ENCODE measurements around the gene TOB1. TPM values are rescaled to one million over a fixed set of nuclear protein-coding genes. Genes with fewer than 3 reads are reported as not detected.

The TOB1 gene
- total and polyA plus RNA-seq, 2 donors (not counting 1 experiment from before 2014, with no cell fraction given): 23.3 to 28.9 TPM

DNA sequence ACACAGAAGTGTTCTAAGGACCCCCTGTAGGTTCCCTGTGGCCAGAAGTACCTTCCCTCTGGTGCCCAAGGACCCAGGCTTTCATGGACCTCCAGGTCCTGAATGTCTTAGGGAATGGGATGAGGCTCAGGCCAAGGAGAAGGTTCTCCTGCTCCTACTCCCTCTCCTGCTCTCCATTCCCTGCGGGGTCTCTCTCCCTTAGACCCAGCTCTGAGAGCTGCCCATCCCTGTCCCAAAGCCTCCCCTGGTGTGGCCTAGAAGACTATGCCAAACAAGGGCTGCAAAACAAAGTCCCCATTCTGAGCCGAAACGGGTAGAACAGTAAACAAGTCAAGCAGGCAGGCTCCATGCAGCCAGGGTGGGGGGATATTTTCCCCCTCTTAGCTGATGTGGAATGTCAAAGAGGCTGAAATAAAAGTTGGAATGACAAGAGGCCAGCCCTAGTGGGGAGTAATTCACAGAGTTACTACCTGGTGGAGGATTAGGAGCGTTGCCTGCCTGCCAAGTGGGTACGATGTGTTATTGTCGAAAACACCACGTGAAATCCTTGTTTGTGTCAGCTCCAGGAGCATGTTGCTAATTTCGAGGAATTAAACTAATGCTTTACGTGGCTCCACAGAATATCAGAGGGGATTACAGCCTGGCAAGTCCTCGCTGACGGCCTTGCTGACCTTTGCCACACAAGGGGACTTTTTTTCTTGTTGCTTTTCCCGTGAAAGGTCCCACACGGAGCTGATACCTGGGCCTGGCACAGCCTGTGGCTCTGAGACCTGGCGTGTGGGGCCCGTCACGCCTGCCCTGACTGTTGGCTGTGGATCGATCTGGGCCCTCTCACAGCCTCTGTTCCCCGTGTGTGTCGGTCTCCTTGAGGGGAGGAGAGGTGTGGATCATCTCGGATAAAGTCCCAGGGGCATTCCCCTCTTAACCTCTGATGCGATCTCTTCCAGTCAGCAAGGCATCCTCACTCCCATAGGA is 27.9 kb downstream of the TOB1 start:
- H3K4me3 ChIP-seq (ENCODE audit: control extremely low read depth in 1 of 5, extremely low read depth in 1 of 5, insufficient read depth in 1 of 5, low read depth in 2 of 5, low read length in 4 of 5): no peak overlapping the region
- no peaks in the 10 kb centered on the region for H3K79me2 ChIP-seq (ENCODE audit: control insufficient read depth, insufficient read depth, low read length)
- intact Hi-C loops (cut with micrococcal nuclease): no loop called here
- ChIA-PET CTCF (interaction anchor here (0.6 to 1.4 kb wide), 3 partner anchors 14 to 193 kb away, joined by 3 to 8 read pairs (median 4); no protein-coding TSS in a partner anchor), POLR2A (no interaction called here)
- Mint-ChIP-seq H3K4me1 (no peaks in the 10 kb centered on the region), H3K4me3 (no peak overlapping the region), H3K27ac (no peak overlapping the region), H3K27me3 (peaks cover 7% of the 10 kb centered on the region), H3K9me3 (ENCODE audit: insufficient read depth) (no peaks in the 10 kb centered on the region)
- 86% methylated on average over 12 of the region's 21 CpGs for WGBS (ENCODE audit: insufficient coverage)
- TF ChIP-seq, protein P1, sequence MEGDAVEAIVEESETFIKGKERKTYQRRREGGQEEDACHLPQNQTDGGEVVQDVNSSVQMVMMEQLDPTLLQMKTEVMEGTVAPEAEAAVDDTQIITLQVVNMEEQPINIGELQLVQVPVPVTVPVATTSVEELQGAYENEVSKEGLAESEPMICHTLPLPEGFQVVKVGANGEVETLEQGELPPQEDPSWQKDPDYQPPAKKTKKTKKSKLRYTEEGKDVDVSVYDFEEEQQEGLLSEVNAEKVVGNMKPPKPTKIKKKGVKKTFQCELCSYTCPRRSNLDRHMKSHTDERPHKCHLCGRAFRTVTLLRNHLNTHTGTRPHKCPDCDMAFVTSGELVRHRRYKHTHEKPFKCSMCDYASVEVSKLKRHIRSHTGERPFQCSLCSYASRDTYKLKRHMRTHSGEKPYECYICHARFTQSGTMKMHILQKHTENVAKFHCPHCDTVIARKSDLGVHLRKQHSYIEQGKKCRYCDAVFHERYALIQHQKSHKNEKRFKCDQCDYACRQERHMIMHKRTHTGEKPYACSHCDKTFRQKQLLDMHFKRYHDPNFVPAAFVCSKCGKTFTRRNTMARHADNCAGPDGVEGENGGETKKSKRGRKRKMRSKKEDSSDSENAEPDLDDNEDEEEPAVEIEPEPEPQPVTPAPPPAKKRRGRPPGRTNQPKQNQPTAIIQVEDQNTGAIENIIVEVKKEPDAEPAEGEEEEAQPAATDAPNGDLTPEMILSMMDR (IDR thresholded peaks at IDR 0.05): no peak
- TF ChIP-seq EZH2 (IDR thresholded peaks at IDR 0.05; ENCODE audit: borderline replicate concordance, insufficient read depth, low read depth, low read length, poor library complexity, severe bottlenecking): no peak
- H3K27ac ChIP-seq (ENCODE audit: low read length in 2 of 2): no peak overlapping the region
- peaks cover 0 to 4% (median 0%) of the 10 kb centered on the region in 4 experiments for H3K27me3 ChIP-seq (replicated peaks in 1 of 4; ENCODE audit: control extremely low read depth in 1 of 4, control insufficient read depth in 3 of 4, insufficient read depth in 4 of 4, low read length in 3 of 4)
- no peaks in the 10 kb centered on the region for H4K20me1 ChIP-seq (ENCODE audit: control insufficient read depth, insufficient read depth, low read length, poor library complexity, severe bottlenecking)
- no peak overlapping the region for H3K4me2 ChIP-seq (replicated peaks; ENCODE audit: low read depth, low read length, poor library complexity, severe bottlenecking)
- H3K4me1 ChIP-seq (ENCODE audit: control insufficient read depth in 2 of 2, insufficient read depth in 2 of 2, low read length in 2 of 2): no peaks in the 10 kb centered on the region
- H3K9ac ChIP-seq (ENCODE audit: low read length): no peak overlapping the region
- DNase-seq: no peak
- ATAC-seq (ENCODE audit: low read depth): no peak
- no peaks in the 10 kb centered on the region for H3K36me3 ChIP-seq (replicated peaks in 1 of 2; ENCODE audit: control extremely low read depth in 1 of 2, control insufficient read depth in 1 of 2, extremely low read depth in 1 of 2, insufficient read depth in 2 of 2, low read length in 1 of 2)
- H3K9me3 ChIP-seq (ENCODE audit: control extremely low read depth in 1 of 3, control insufficient read depth in 2 of 3, insufficient read depth in 1 of 3, low read length in 2 of 3): no peaks in the 10 kb centered on the region
- no peak overlapping the region for H2AFZ ChIP-seq (ENCODE audit: insufficient read depth, low read depth, low read length, poor library complexity, severe bottlenecking)
